A549 (cell line): ENCODE results near the gene SGSH. TPM values are rescaled to one million over a fixed set of nuclear protein-coding genes. Genes with fewer than 3 reads are reported as not detected.
A peak's percentile ranks its signal among the peaks of the same experiment; 100 is the strongest.

Source experiments
- ATAC-seq, 2 experiments: fragments of 200-7000 bp in 1 of 2; fragments of >200 bp in 1 of 2; cut with Nextera tagmentation in 1 of 2; cut with Tn5 transposase in 1 of 2; 3 replicates each; pipeline versions ENCODE4 v1.8.0 to v1.9.1; 2018 to 2020; ENCODE audit warnings: mild to moderate bottlenecking in 1 of 2, moderate library complexity in 1 of 2
- CTCF ChIA-PET: fragments of 300-600 bp; sonication (Branson Sonifier 250); formaldehyde crosslinking; extraction: SDS; loops from one replicate; lab custom pipeline; 2021; ENCODE audit warnings: antibody characterized with exemption, inconsistent platforms; lab: Yijun Ruan, JAX
- POLR2A ChIA-PET: fragments of 350-600 bp; formaldehyde crosslinking; extraction: SDS; loops from one replicate; lab custom pipeline; 2021; ENCODE audit warnings: antibody characterized with exemption, inconsistent platforms; lab: Yijun Ruan, JAX
- DNase-seq, 2 experiments: peaks; one replicate each; pipeline versions ENCODE4 v3.0.0 to v3.0.0-alpha.2; 2011 to 2016; ENCODE audit warnings: low read depth in 1 of 2, low spot score in 1 of 2
- FAIRE-seq: peaks from 2 replicates; lab custom pipeline; 2011; peaks lifted over from hg19 to GRCh38; lab: Jason Lieb, UNC
- H3K27ac ChIP-seq, 2 experiments: fragments of >200 bp; sonication (Bioruptor Twin); formaldehyde crosslinking; 3 replicates each; pipeline ENCODE4 v1.5.1; 2016 to 2017
- H3K4me1 ChIP-seq: fragments of >200 bp; sonication (Bioruptor Twin); formaldehyde crosslinking; 3 replicates; pipeline ENCODE4 v1.6.1; 2016
- H3K4me2 ChIP-seq: fragments of >200 bp; sonication (Bioruptor Twin); formaldehyde crosslinking; 3 replicates; pipeline ENCODE4 v1.6.1; 2016
- H3K4me3 ChIP-seq: fragments of >200 bp; sonication (Bioruptor Twin); formaldehyde crosslinking; 3 replicates; pipeline ENCODE4 v1.5.1; 2016
- H3K9me3 ChIP-seq: fragments of >200 bp; sonication (Bioruptor Twin); formaldehyde crosslinking; 3 replicates; pipeline ENCODE4 v1.6.1; 2016
- BHLHE40 ChIP-seq: IDR thresholded peaks from 2 replicates; pipeline ENCODE4 v1.6.1; 2012; ENCODE audit warnings: low read depth, low read length, inconsistent platforms
- EHF ChIP-seq: fragments of 250-450 bp; sonication (Bioruptor Pico); IDR thresholded peaks from 2 replicates; pipeline ENCODE4 v1.5.0; 2020; ENCODE audit warnings: mild to moderate bottlenecking
- EHMT2 ChIP-seq: fragments of 200-600 bp; sonication (generic); IDR thresholded peaks from 2 replicates; pipeline ENCODE4 v1.6.1; 2016; ENCODE audit warnings: antibody characterized with exemption, low read depth, mild to moderate bottlenecking, moderate library complexity
- HEYL ChIP-seq: fragments of 250-450 bp; sonication (Bioruptor Pico); IDR thresholded peaks from 2 replicates; pipeline ENCODE4 v1.8.0; 2021; ENCODE audit warnings: mild to moderate bottlenecking, moderate library complexity
- JUN ChIP-seq, 2 experiments: fragments of >200 bp; sonication (Bioruptor Twin); formaldehyde crosslinking; IDR thresholded peaks; 2 replicates in 1 of 2; 3 replicates in 1 of 2; pipeline ENCODE4 v1.6.1; 2016 to 2017
- KDM1A ChIP-seq: fragments of 200-600 bp; sonication (generic); IDR thresholded peaks from 2 replicates; pipeline ENCODE4 v1.6.1; 2016; ENCODE audit warnings: low read depth, mild to moderate bottlenecking
- MYC ChIP-seq: IDR thresholded peaks from 2 replicates; pipeline ENCODE4 v1.6.1; 2012; ENCODE audit warnings: mild to moderate bottlenecking, inconsistent platforms, low read length, improper control_type of control experiment, borderline replicate concordance
- PHF8 ChIP-seq: fragments of 200-600 bp; sonication (generic); IDR thresholded peaks from 2 replicates; pipeline ENCODE4 v1.6.1; 2016; ENCODE audit warnings: low read depth, mild to moderate bottlenecking, antibody characterized with exemption, moderate library complexity, borderline replicate concordance
- RARB ChIP-seq: fragments of 250-450 bp; sonication (Bioruptor Pico); IDR thresholded peaks from 2 replicates; pipeline ENCODE4 v1.8.0; 2021; ENCODE audit warnings: mild to moderate bottlenecking, moderate library complexity
- RCOR1 ChIP-seq: fragments of 150-350 bp; IDR thresholded peaks from 2 replicates; pipeline ENCODE4 v1.6.1; 2014; ENCODE audit warnings: antibody characterized with exemption, low read length, low read depth
- RNF2 ChIP-seq: fragments of 200-600 bp; sonication (generic); IDR thresholded peaks from 2 replicates; pipeline ENCODE4 v1.6.1; 2016; ENCODE audit warnings: low read depth, mild to moderate bottlenecking, antibody characterized with exemption, moderate library complexity, borderline replicate concordance
- SMC3 ChIP-seq: fragments of >200 bp; sonication (Bioruptor Twin); formaldehyde crosslinking; IDR thresholded peaks from 3 replicates; pipeline ENCODE4 v1.6.1; 2018; ENCODE audit warnings: inconsistent platforms
- ZFP36 ChIP-seq: fragments of 450-650 bp; IDR thresholded peaks from 2 replicates; pipeline ENCODE4 v1.6.1; 2014; ENCODE audit warnings: borderline replicate concordance; ENCODE audit not compliant: partially characterized antibody
- ZNF302 ChIP-seq: fragments of 250-450 bp; sonication (Bioruptor Pico); IDR thresholded peaks from 2 replicates; pipeline ENCODE4 v1.9.0; 2021; ENCODE audit warnings: inconsistent platforms, mild to moderate bottlenecking, moderate library complexity
- ZSCAN20 ChIP-seq: fragments of 250-450 bp; sonication (Bioruptor Pico); IDR thresholded peaks from 2 replicates; pipeline ENCODE4 v1.8.0; 2022; ENCODE audit warnings: mild to moderate bottlenecking, moderate library complexity
- WGBS: methylation state at CpG from one replicate; pipeline ENCODE4 v1.1.6; 2017; ENCODE audit errors: missing lambda C conversion rate; 5-methylcytosine and 5-hydroxymethylcytosine counted together
- polyA plus RNA-seq, 4 experiments: library from polyadenylated mRNA; depleted of rRNA in 3 of 4; stranded (reverse); fragments of >200 nt; fragmentation: RNase III in 1 of 4; extraction: RNeasy Plus Mini Kit Qiagen cat#74134 plus additional on column Dnase treatment in 1 of 4; gene quantifications; 2 replicates in 3 of 4; 3 replicates in 1 of 4; pipeline ENCODE4 v1.2.3, GENCODE V29; 2011 to 2017
- TF ChIP-seq, protein P1 (sequence below): fragments of 450-650 bp; IDR thresholded peaks from 2 replicates; pipeline ENCODE4 v1.6.1; 2014; ENCODE audit warnings: antibody characterized with exemption
- TF ChIP-seq, protein P2 (sequence below): IDR thresholded peaks from 2 replicates; pipeline ENCODE4 v1.6.1; 2012; ENCODE audit warnings: low read depth, borderline replicate concordance

The SGSH gene
- polyA plus RNA-seq, 2 of the 4 experiments (the other 2 are of a cell fraction): 14.5 to 24.7 TPM

DNA sequence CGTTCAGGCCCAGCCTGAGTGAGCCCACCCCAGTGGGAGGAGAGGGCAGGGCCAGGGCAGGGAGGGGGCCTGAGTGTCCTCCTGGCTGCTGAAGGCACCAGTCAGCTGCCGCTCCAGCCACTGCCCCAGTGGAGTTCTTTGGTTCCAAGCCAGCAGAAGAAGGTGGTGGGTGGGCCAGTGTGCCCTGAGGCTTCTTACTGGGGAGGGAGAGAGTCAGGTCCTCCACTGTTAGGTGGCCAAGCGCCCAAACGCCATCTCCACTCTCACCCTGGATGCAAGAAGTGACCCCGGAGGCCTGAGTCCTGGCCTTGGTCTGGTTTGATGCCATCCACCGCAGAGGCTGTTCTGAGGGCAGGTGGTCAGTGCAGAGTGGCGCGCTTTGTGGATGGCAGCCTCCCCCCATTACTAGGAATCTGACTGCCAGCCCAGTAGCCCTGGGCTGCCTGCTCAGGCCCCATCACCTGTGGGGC lies 42.7 kb upstream of the SGSH start:
- Histone ChIP-seq H3K4me2 (peak overlapping the region; percentile 85), H3K4me3 (peak overlapping the region; percentile 94), H3K27ac (peak overlapping the region; percentile 100), H3K4me1 (peaks cover 47% of the 10 kb centered on the region), H3K9me3 (no peaks in the 10 kb centered on the region)
- FAIRE-seq (no peak), ATAC-seq (peak in 1 of 2 experiments; percentile 1; a peak in 1 of 6 replicates), DNase-seq (no peak)
- TF ChIP-seq ZNF302 (CRISPR knock-in tag) (no peak), MYC (no peak), RNF2 (no peak), EHMT2 (no peak), SMC3 (no peak), JUN (IDR thresholded peaks at IDR 0.05) (no peak; a peak in 1 of 5 replicates), PHF8 (no peak), RARB (no peak), RCOR1 (no peak)
- TF ChIP-seq, protein P1, sequence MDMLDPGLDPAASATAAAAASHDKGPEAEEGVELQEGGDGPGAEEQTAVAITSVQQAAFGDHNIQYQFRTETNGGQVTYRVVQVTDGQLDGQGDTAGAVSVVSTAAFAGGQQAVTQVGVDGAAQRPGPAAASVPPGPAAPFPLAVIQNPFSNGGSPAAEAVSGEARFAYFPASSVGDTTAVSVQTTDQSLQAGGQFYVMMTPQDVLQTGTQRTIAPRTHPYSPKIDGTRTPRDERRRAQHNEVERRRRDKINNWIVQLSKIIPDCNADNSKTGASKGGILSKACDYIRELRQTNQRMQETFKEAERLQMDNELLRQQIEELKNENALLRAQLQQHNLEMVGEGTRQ: no peak
- CTCF ChIA-PET: interaction anchor here (1.1 to 1.6 kb wide), 2 partner anchors 10 to 162 kb away, joined by 3 to 5 read pairs; partner anchors contain the start of gene GAA
- POLR2A ChIA-PET: interaction anchor here (2.0 to 3.1 kb wide), 2 partner anchors 10 to 161 kb away, joined by 6 to 9 read pairs; partner anchors contain the start of gene GAA
- 76% methylated on average over 8 of the region's 8 CpGs for WGBS

DNA sequence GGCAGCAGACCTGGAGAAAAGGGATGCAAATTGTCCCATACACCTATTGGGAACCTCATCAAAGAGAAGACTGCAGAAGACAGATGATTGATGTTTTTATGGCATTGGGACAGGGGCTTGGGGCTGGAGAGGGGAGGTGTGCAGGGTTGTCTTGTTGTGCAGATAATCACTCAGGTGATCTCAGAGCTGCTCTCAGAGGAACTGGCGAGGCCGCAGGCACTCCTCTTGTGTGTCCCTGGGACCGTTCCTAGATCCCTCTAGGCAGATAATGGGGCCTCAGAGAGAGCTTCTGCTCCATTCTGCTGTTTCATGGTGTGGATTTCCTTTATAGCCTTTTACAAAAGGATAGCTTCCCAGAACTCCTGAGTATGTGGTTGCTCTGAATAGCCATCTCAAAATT lies 42.2 kb upstream of the SGSH start:
- no peak for DNase-seq
- Histone ChIP-seq H3K4me3 (peak overlapping the region; percentile 94), H3K4me1 (peaks cover 52% of the 10 kb centered on the region), H3K27ac (peak overlapping the region; percentile 100)
- WGBS: 37% methylated on average over 3 of the region's 3 CpGs
- CTCF ChIA-PET: interaction anchor here (0.6 to 1.1 kb wide), 2 partner anchors 9 to 29 kb away, joined by 3 to 4 read pairs; no protein-coding TSS in a partner anchor
- ATAC-seq: peak in 1 of 2 experiments; percentile 0; a peak in 2 of 6 replicates
- no peak for TF ChIP-seq BHLHE40
- TF ChIP-seq, all 56 proteins: peak for 0
- Histone ChIP-seq H3K9me3 (no peaks in the 10 kb centered on the region), H3K4me2 (peak overlapping the region; percentile 85)
- no peak for FAIRE-seq
- POLR2A ChIA-PET: interaction anchor here (2.0 to 3.1 kb wide), 2 partner anchors 10 to 161 kb away, joined by 6 to 9 read pairs; partner anchors contain the start of gene GAA

DNA sequence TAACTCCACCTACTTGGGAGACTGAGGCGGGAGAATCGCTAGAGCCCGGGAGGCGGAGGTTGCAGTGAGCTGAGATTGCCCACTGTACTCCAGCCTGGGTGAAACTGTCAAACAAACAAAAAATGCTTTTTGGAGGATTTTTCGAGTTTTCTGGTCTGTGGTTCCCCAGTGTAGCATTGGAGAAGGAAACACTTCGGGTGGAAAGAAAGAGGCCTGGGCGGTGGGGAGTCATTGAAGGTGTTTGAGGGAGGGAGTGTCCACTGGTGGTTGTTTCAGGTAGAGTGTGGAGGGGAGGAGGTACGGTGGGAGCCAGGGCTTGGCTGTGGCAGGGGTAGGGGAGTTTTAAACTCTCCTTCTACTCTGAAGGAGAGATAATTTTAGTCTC lies 41.8 kb upstream of the SGSH start:
- TF ChIP-seq, protein P2, sequence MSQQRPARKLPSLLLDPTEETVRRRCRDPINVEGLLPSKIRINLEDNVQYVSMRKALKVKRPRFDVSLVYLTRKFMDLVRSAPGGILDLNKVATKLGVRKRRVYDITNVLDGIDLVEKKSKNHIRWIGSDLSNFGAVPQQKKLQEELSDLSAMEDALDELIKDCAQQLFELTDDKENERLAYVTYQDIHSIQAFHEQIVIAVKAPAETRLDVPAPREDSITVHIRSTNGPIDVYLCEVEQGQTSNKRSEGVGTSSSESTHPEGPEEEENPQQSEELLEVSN: peak; percentile 35; the same call in 1 of the 2 replicates
- TF ChIP-seq ZSCAN20 (CRISPR knock-in tag): 0 out of 2 replicates have a peak, but pooled peaks have one; percentile 58
- TF ChIP-seq ZFP36: peak; percentile 78
- 0 out of 2 replicates have a peak, but pooled peaks have one; percentile 1 for TF ChIP-seq EHF (CRISPR knock-in tag)
- TF ChIP-seq HEYL (CRISPR knock-in tag): no peak
- peak; percentile 70; the same call in 1 of the 2 replicates for TF ChIP-seq KDM1A
- TF ChIP-seq, all 56 proteins: peak for 5
- WGBS: 16% methylated on average over 8 of the region's 8 CpGs
- peak overlapping the region; percentile 100 for H3K27ac ChIP-seq
- FAIRE-seq (no peak), DNase-seq (no peak), ATAC-seq (no peak)
- CTCF ChIA-PET: interaction anchor here (0.6 kb wide), 1 partner anchor 29 kb away, joined by 4 read pairs; no protein-coding TSS in a partner anchor
- POLR2A ChIA-PET: interaction anchor here (0.5 to 3.1 kb wide), 7 partner anchors 11 to 263 kb away, joined by 3 to 9 read pairs (median 5); partner anchors contain the start of gene GAA
- H3K9me3 ChIP-seq: no peaks in the 10 kb centered on the region
- H3K4me2 ChIP-seq: peak overlapping the region; percentile 85
- peaks cover 56% of the 10 kb centered on the region for H3K4me1 ChIP-seq
- peak overlapping the region; percentile 94 for H3K4me3 ChIP-seq
